ENCODE measurements around the gene PRKCA.

PRKCA gene

DNA sequence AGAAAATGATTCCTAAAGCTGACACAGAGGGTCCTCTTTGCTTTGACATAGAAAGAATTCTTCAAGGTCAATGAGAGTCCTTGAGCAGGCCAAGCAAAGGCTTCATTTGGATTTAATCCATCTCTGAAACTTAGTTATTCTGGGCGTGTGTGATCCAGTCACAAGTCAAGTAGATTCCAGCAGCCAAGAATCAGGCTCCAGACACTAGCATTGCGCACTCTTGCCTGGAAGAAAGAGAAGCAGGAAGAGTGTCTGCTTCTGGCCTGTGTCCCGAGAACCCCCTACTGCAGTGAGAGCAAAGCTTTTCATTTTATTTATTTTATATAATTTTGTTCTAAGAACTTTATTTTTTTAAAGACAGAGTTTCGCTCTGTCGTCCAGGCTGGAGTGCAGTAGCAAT is 444.3 kb downstream of the PRKCA start:
- DNase-seq (ENCODE audit: low spot score), result no peak

DNA sequence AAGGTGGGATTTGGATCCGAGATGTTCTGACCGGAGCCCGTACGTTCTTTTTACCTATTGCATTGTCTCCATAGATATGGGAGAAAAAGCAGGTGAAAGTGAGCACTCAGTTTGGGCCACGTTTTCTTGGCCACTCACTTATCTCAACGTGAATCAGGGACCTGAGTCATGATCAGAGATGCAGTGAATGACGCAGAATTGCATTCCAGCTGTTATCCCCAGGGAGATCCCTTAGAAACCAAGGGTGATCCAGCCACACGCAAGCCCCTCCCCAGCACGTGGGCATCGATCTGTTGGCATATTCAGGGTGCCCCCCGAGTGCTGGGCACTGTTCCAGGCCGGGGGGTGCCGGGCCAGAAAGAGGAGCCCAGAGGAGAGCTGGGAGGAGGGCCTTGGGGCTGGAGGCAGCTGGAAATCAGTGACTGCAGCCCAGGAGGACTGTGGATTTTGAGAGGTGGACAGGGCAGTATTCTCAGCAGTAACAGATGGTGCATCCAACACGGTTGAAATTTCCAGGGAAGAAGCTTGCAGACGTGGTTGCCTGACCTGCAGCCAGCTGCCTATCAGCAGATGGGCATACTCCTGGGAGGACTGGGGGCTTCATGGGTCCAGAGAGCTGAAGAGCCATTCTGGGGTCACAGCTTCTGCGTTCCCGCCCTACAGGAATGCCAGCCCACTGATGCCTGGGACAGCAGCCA is 445.3 kb downstream of the PRKCA start:
- no peak for DNase-seq (ENCODE audit: low spot score)

DNA sequence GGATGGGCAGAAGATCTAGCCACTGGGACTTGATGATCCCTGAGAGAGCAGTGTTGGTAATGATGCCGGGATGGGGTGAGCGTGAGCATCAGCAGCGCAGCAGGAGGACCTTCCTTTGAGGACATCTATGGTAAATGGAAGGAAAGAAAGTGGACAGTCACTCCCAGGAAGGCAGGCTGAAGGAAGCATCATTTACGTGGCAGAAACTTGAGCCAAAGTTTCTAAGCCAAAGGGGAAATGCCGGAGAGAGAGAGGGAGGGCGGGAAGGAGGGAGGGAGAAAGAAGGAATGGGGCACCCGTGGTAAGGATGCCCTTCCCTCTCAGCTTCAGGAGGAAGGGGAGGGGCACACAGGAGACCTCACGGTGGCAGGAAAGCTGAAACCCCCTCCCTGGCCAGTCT is 446.2 kb downstream of the PRKCA start:
- no peak for DNase-seq (ENCODE audit: low spot score)

DNA sequence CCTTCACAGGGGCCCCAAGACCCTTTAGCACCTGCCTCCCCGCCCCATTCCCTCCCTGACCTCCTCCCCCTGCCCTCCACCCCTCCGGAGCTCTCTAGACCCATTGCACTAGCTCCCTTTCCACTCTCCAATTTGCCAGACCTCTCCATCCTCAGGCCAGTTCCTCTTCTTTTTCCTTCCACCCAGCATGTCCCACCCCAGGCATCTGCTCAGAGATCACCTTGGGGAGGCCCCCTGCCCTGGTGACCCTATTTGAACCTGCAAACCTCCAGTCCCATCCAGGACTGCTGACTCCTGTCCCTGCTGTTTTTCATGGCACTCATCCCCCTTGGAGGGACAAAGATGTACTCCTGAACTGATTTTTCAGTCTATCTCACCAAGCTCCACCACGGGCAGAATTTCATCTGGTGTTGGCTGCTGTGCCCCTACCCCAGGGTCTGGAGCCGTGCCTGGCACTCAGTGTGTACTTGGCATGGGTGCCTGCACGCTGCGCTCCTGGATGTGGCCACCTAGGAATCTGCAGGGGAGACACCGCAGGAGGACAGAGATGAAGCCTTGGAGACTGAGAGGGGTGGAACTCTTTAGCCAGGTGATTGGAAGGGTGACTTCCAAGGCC is 446.9 kb downstream of the PRKCA start:
- no peak for DNase-seq (ENCODE audit: low spot score)

DNA sequence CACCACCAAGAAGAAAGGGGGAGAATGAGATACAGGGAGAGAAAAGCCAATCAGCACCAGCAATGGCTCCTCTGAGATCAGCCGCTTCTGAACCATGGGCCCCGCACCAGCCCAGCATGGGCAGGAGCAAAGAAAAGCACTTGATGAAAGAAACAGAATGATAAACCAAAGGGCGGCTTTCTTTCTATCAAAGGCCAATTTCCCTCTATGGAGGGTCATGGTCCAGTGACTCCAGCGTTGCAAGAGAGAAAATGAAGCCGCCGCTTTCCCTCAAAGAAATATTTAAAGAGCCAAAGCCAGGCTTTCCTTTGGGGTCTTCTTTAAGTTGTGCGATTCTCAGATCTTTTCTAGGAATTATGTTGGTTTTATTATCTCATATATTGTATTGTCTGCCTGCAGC is 447.7 kb downstream of the PRKCA start:
- DNase-seq (ENCODE audit: low spot score), result no peak

DNA sequence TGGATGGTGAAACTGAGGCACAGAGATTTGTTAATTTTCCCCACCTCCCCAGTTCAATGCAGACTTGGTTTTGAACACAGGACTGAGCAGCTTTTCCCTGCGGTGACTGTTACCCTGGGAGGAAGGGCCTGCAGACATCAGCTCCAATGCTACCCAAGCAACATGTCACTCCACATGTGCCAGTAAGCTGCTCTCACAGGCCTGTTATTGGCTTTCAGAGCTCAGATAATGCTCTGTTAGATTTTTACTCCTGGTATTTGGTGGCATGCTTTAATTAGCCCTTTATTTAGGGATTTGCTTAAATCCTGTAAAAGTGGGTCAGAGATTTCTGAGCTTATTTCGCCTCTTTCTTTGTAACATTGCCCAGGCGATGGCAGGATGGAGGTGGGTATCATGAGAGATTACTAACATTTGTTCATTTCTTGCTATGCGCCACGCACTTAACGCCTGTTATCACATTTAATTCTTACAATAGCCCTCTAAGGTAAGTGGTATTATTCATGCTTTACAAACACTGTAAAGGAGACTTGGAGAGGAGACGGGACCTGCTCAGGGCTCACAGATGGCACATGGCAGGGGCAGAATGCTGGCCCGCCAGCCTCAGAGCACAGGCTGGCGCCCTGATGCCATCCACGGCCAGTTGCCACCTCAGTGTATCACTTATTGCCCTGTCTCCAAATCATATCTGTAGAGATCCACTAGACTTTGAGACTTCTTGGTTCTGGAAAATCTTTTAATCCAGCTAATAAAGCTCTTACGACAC is 448.5 kb downstream of the PRKCA start:
- DNase-seq (ENCODE audit: low spot score), result no peak

DNA sequence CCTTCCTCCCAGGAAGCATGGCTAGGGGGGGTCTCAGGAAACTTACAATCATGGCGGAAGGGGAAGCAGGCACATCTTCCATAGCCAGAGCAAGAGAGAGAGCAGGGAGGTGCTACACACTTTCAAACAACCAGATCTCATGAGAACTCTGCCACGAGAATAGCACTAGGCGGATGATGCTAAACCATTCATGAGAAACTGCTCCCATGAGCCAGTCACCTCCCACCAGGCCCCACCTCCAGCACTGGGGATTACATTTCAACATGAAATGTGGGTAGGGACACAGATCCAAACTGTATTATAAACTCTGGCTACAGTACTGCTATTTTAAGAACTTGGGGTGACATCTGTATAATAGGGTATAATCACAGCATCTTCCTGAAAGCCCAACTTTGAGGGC is 449.4 kb downstream of the PRKCA start:
- no peak for DNase-seq (ENCODE audit: low spot score)

DNA sequence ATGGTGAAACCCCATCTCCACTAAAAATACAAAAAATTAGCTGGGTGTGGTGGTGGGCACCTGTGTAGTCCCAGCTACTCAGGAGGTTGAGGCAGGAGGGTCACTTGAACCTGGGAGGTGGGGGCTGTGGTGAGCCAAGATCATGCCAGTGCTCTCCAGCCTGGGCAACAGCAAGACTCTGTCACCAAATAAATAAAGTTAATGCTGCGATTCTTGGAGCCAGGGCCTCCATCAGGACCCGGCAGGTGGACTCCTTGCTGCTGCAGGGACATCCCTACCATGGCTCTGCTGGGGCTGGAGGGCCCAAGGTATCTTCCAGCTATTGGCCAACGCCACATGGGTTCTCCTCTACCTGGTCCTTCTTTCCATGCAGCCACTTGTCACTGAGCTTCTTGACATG is 450.0 kb downstream of the PRKCA start:
- DNase-seq (ENCODE audit: low spot score), result no peak

DNA sequence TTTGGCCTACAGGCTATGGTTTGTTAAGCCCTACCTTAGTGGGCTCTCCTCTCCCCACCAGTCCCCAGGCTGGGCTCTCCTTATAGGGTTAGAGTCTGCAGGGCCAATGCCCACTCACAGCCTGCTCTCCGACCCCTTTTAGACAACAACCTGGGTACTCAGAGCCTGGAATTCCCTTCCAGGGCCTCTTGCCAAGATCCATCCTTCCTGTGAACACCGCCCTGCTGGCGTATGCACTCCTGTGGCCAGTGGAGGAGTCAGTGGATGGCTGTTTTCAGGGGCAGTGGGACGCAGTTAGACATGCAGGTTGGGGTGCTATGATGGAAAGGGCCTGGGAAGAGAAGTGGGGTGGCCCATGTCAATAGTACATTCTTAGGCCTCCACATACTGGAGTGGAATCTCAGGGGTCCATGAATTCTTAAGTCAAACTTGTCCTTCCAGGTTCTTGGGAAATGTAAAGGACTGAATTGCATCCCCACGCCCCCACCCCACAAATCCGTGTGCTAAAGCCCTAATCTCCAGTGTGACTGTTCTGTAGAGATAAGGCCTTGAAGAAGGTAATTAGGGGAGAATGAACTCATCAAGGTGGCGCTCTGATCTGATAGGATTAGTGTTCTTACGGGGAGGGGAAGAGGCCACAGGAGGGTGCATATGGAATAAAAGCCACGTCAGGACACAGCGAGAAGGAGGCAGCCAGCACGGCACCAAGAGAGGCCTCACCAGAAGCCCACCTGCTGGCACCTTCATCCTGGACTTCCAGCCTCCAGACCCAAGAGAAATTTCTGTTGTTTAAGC is 450.9 kb downstream of the PRKCA start:
- no peak for DNase-seq (ENCODE audit: low spot score)

DNA sequence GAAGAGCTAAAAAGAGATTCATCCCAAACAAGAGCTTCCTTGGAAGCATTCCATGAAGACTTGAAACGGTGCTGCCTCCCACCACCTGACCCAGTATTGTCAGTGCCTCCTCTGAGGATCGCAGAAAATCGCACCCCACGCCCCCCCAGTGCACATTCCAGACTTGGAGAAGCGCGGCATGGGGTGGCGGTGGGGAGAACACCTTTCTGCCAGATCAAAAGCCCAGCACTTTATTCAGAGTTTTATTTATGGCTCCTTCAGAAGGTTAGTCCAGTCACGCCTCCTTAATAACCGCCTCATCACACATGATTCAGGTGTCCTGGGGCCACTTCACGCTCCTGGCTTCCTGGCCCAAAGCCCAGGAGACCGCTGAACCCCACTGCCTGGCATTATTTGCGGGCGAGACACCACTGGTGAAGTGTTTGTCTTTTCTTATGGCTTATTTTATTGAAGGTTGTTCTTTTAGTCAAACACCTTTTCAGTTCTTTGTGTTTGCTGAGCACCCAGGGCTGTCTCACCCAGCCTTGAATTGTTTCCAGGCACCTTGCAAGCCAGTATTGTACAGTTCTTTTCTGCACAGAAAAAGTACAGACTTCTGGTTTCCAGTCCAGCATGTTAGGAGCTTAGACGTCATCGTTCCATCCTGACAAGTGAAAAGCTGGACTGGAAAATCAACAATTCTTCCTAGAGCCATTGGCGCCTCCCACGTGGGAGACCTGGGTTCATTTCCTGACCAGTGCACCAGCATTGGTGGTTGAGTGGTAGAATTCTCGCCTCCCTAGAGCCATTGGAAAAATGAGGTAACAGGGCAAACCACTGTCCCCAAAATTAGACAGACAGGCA is 452.9 kb downstream of the PRKCA start:
- no peak for DNase-seq (ENCODE audit: low spot score)

DNA sequence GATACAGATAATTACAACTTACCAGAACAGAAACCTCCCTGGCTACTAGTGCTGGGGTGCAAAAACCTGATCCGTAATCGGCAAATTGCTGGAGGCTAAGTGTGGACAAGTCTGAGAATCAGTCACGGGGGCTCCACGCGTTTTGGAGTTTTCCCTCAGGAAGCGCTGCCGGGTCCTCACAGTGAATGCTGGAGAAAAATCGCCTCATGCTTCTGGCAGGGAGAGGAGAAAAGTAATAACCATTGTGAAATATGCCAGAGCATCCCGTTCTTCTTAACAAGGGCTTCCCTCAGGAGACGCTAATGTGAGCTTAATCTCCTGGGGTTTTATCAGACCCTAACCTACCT is 453.5 kb downstream of the PRKCA start:
- no peak for DNase-seq (ENCODE audit: low spot score)

DNA sequence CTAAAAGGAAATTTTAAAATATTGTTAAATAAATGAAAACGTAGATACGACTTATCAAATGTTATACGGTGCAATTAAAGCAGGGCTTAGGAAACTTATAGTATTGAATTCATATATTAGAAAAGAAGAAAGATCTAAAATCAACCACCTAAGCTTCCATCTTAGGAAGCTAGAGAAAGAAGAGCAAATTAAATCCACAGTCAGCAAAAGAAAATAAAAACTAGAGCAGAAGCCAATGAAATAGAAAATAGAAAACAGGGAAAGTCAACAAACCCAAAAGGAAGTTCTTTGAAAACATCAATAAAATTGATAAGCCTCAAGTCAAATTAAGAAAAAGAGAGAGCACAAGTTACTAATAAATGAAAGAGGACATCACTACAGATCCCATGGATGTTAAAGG is 457.9 kb downstream of the PRKCA start:
- DNase-seq (ENCODE audit: low spot score), result no peak

DNA sequence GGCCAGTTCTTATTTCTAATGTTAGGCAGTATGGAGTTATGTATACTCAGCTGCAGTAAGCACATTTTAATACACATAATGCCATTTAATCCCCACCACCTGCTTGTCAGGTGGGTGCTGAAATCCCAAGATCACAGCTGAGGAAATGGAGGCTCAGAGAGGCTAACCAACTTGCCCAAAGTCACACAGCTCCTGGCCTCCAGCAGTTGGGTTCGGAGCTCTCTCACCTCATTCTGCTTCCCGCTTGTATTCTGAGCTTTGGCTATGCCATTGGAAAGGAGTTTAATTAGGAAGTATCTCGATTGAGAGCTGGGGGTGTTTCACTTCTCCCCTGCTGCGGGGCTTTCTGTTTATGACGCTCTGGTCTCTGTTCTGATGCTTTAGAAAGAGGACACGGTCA is 459.9 kb downstream of the PRKCA start:
- no peak for DNase-seq (ENCODE audit: low spot score)

DNA sequence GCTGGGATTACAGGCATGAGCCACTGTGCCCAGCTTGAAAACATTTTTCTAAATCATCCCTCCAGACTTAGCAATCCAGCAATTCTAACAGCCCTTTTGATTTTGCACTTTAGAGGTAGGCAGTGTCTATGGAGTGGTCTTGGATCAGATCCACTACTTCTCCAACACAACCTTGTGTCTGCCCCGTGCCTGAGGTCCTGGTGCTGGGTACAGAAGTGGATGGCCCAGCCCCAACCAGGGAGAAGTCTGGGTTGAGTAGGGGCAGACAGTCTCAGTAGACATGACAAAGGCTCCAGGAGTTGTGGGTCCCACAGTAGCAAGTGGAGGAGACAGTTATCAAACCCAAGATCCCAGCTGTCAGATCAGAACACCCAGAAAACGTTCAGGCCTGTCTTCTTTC is 460.6 kb downstream of the PRKCA start:
- DNase-seq (ENCODE audit: low spot score), result no peak

DNA sequence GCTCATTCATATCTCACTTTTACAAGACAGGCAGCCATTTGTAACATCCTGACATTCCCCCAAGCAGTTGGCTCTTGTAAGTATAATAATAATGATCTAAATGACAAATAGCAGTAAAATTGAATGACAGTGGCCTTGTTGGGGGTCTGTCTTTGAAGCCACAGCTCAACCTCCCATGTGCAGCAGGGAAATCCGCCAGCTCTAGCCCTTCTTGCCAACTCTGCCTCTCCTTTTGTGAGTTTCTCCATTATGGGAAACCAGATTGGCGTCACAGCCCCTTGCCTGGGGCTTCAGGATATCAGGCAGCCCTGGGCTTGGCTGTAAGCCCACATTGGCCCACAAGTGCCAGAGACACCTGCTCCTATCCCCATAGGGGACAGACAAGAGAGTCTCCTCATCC is 462.1 kb downstream of the PRKCA start:
- no peak for DNase-seq (ENCODE audit: low spot score)

DNA sequence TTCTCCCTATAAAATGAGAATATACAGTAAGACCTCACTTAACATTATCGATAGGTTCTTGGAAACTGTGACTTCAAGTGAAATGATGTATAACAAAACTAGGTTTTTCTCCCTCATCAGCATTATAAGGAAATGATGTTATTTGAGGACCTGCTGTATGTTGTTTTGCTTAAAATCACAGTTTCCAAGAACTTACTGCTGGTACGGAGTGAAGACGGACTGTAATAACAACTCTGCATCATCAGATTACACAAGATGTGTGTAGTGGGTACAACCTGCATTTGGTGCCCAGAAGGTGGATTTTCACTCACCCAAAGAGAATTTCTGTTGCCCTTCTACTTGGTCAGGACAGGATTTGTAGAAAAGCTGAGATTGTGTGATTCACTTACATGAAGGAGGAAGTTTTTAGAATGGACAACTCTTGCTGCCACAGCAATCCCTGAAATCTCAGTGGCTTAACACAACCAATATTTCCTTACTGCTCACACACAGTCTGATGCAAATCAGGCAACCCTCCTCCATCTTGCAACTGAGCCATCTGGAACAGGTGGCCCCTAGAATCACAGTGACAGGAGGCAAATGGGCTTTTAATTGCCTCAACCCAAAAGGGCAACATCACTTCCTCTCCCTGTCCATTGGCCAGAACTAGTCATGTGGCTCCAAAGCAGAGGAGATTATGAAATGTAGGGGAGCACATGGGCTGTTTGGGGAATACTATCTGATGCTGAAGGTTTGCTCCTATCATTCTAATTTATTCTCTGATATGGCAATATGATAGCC is 464.9 kb downstream of the PRKCA start:
- no peak for DNase-seq (ENCODE audit: low spot score)

DNA sequence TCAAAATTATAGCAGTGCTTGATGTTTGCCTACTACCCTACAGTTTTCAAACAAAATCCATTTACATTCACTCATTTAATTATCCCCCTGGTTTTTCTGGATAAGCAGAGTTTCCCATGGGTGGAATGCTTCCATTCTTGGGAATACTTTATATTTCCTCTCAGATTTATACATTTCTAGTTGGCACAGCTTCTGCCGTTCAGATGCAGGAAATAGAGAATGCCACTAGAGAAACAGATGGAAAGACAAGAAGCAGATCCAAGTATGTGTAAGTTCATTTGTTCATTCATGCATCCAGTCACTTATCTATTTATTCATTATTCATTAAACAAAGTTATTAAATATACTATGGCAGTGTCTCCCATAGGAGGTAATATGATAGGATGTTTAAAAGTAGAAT is 467.5 kb downstream of the PRKCA start:
- DNase-seq (ENCODE audit: low spot score), result no peak

DNA sequence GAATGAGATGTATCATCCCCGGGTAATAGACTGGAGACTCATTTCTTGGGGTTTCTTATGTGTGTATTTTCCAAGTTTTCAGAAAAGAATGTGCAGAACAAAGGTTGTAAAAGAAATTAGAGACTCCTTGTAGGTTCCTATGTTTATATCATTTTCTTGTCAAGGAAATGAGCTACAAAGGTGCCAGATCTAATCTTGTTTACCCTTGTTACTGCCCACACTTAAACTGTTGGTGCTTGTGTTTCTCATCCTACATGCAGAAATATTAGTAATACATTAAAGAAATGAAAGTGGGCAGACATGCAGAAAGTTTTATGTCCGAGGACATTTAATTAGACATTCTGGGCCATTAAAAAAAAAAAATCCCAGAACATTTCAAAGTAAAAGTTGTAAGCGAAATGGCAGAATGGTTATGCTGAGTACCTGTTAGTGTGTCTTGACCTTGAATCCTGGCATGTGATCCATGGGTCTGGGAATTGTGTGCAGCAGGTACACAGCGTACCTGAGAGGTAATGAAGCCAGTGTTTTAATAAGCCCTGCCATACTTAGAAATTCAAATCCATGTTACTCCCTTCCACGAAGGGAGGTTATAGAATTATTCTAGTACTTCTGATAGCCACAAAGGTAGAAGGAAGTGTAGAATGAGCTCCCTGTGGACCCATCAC is 469.9 kb downstream of the PRKCA start:
- no peak for DNase-seq (ENCODE audit: low spot score)

DNA sequence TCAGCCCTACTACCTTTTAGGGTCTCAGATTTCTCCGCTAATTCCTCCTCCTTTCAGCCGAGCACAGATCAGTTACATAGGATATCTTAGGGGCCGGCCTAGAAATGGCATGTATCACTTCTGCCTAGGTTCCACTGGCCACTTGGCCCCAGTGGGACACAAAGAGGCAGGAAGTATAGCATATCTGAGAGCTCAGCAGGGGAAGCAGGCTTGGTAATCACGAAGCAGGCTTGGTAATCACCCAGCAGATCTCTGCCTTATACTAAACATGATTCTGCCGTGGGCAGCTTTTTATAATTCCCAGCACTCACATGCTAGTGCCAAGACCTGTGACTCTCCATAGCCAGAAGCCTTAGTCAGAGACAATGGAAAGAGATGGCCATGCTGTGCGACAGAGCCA is 472.9 kb downstream of the PRKCA start:
- DNase-seq (ENCODE audit: low spot score), result no peak

DNA sequence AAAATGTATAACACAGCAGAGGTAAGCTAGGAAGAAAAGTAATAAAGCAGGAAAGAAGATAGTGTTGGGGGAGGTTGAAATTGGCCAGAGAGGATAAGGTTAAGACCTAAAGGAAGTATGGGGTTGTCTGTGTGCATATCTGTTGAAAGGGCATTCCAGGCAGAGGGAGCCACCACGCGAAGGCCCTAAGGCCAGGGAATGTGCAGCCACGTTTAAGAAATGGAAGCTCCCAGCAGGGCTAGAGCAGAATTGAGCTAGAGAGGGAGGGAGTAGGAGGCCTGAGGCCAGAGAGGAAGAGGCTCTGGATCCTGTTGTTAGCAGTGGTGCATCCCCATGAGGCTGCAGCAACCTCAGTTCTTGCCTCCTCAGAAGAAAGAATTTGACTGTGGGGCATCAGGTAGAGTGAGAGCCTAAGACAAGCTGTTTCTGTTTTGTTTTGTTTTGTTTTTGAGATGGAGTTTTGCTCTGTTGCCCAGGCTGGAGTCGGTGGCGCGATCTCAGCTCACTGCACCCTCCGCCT is 473.5 kb downstream of the PRKCA start:
- DNase-seq (ENCODE audit: low spot score), result no peak

Measured in HuH-7.5 (cell line).